Retina (tissue), 1 donor: ENCODE data around the gene SOD3.

Source experiments
- DNase-seq: peaks from one replicate; pipeline ENCODE4 v3.0.0-alpha.2; 2016

Gene SOD3

GRCh38 chr4:24794916-24795665, at the start of gene SOD3:
TSS of gene SOD3 (plus strand) at chr4:24795573. CDS start at chr4:24799522, 3,949 bp downstream.
- peak; percentile 78 for DNase-seq

- no peak for DNase-seq
Observed at GRCh38 chr4:24747234-24747975, 48.0 kb upstream of the SOD3 start.

- no peak for DNase-seq
Observed at GRCh38 chr4:24748023-24748422, 47.4 kb upstream of the SOD3 start.

GRCh38 chr4:24748758-24749350, 46.5 kb upstream of the SOD3 start:
- DNase-seq, result no peak

GRCh38 chr4:24750106-24750505, 45.3 kb upstream of the SOD3 start:
- DNase-seq, result no peak

- DNase-seq, result no peak
Observed at GRCh38 chr4:24751926-24752539, 43.3 kb upstream of the SOD3 start.

GRCh38 chr4:24753519-24753918, 41.9 kb upstream of the SOD3 start:
- DNase-seq, result no peak

GRCh38 chr4:24754571-24754970, 40.8 kb upstream of the SOD3 start:
- DNase-seq, result no peak

GRCh38 chr4:24763631-24764297, 31.6 kb upstream of the SOD3 start:
- no peak for DNase-seq

GRCh38 chr4:24764345-24764744, 31.0 kb upstream of the SOD3 start:
- DNase-seq, result no peak

GRCh38 chr4:24765376-24765988, 29.9 kb upstream of the SOD3 start:
- DNase-seq, result no peak

- no peak for DNase-seq
Observed at GRCh38 chr4:24768006-24768405, 27.4 kb upstream of the SOD3 start.

- no peak for DNase-seq
Observed at GRCh38 chr4:24768604-24769003, 26.8 kb upstream of the SOD3 start.

- DNase-seq, result no peak
Observed at GRCh38 chr4:24769571-24769970, 25.8 kb upstream of the SOD3 start.

GRCh38 chr4:24770032-24770584, 25.3 kb upstream of the SOD3 start:
- no peak for DNase-seq

GRCh38 chr4:24770667-24771066, 24.7 kb upstream of the SOD3 start:
- no peak for DNase-seq

GRCh38 chr4:24771241-24771640, 24.1 kb upstream of the SOD3 start:
- DNase-seq, result no peak

- DNase-seq, result no peak
Observed at GRCh38 chr4:24772061-24772705, 23.2 kb upstream of the SOD3 start.

- DNase-seq, result no peak
Observed at GRCh38 chr4:24772952-24773351, 22.4 kb upstream of the SOD3 start.

GRCh38 chr4:24774452-24774851, 20.9 kb upstream of the SOD3 start:
- DNase-seq, result no peak

GRCh38 chr4:24775032-24775605, 20.3 kb upstream of the SOD3 start:
- no peak for DNase-seq
